ENCODE data around the gene OR8J3. TPM values are rescaled to one million over a fixed set of nuclear protein-coding genes. Genes with fewer than 3 reads are reported as not detected.
"Not testable (repeated sequence)": the region's sequence is repeated elsewhere in the genome, so short reads cannot be mapped to it uniquely, and the experiment has no call there.

Gene OR8J3
- not detected for total RNA-seq

GRCh38 chr11:56140151-56140661, at the start of gene OR8J3:
OR8J3 (minus strand) TSS chr11:56140201; CDS start chr11:56137718, 2,483 bp downstream.
- no peak for ATAC-seq
- no peaks in the 10 kb centered on the region for H3K27me3 Mint-ChIP-seq (ENCODE audit: low read depth)
- DNase-seq = no peak
- no peak within 1 kb of the TSS for H3K27ac Mint-ChIP-seq
- ChIA-PET CTCF (no interaction called here), POLR2A (no interaction called here)
- peaks cover 29% of the 10 kb centered on the region for H3K9me3 Mint-ChIP-seq (ENCODE audit: insufficient read depth)
- H3K36me3 Mint-ChIP-seq (ENCODE audit: low read depth) = no peaks in the 10 kb centered on the region
- no peaks in the 10 kb centered on the region for H3K4me1 Mint-ChIP-seq (ENCODE audit: low read depth)
- H3K4me3 Mint-ChIP-seq = no peak within 1 kb of the TSS

GRCh38 chr11:56188602-56189001, 48.6 kb upstream of the OR8J3 start:
- ChIA-PET CTCF (no interaction called here), POLR2A (no interaction called here)
- Mint-ChIP-seq H3K27ac (no peak overlapping the region), H3K9me3 (ENCODE audit: insufficient read depth) (peaks cover 21% of the 10 kb centered on the region), H3K4me1 (ENCODE audit: low read depth) (no peaks in the 10 kb centered on the region), H3K27me3 (ENCODE audit: low read depth) (no peaks in the 10 kb centered on the region), H3K36me3 (ENCODE audit: low read depth) (no peaks in the 10 kb centered on the region), H3K4me3 (no peak overlapping the region)
- ATAC-seq (no peak), DNase-seq (no peak)

- Mint-ChIP-seq H3K27ac (no peak overlapping the region), H3K36me3 (ENCODE audit: low read depth) (no peaks in the 10 kb centered on the region), H3K4me3 (no peak overlapping the region), H3K27me3 (ENCODE audit: low read depth) (no peaks in the 10 kb centered on the region), H3K4me1 (ENCODE audit: low read depth) (no peaks in the 10 kb centered on the region), H3K9me3 (ENCODE audit: insufficient read depth) (peaks cover 31% of the 10 kb centered on the region)
- POLR2A ChIA-PET = no interaction called here
- ATAC-seq (no peak), DNase-seq (no peak)
- CTCF ChIA-PET = no interaction called here
These were observed 43.5 kb upstream of the OR8J3 start for GRCh38 chr11:56183459-56183858.

GRCh38 chr11:56176318-56176717, 36.3 kb upstream of the OR8J3 start, which contains the start of gene OR5J2:
OR5J2 (plus strand) TSS chr11:56176618; CDS start chr11:56176618, 0 bp downstream.
- POLR2A ChIA-PET = no interaction called here
- no peaks in the 10 kb centered on the region for H3K27me3 Mint-ChIP-seq (ENCODE audit: low read depth)
- DNase-seq = no peak

GRCh38 chr11:56172256-56172830, 32.3 kb upstream of the OR8J3 start:
- POLR2A ChIA-PET = no interaction called here
- DNase-seq (no peak), ATAC-seq (no peak)
- Mint-ChIP-seq H3K27ac (no peak overlapping the region), H3K36me3 (ENCODE audit: low read depth) (no peaks in the 10 kb centered on the region), H3K27me3 (ENCODE audit: low read depth) (no peaks in the 10 kb centered on the region), H3K4me3 (no peak overlapping the region), H3K4me1 (ENCODE audit: low read depth) (no peaks in the 10 kb centered on the region), H3K9me3 (ENCODE audit: insufficient read depth) (peaks cover 22% of the 10 kb centered on the region)
- CTCF ChIA-PET = no interaction called here

More at GRCh38 chr11:56176318-56176717, 36.3 kb upstream of the OR8J3 start, which contains the start of gene OR5J2:
- H3K9me3 Mint-ChIP-seq (ENCODE audit: insufficient read depth) = peaks cover 21% of the 10 kb centered on the region
- no peaks in the 10 kb centered on the region for H3K4me1 Mint-ChIP-seq (ENCODE audit: low read depth)
- no peak within 1 kb of the TSS for H3K4me3 Mint-ChIP-seq
- CTCF ChIA-PET = no interaction called here
- ATAC-seq = no peak
- H3K36me3 Mint-ChIP-seq (ENCODE audit: low read depth) = no peaks in the 10 kb centered on the region
- H3K27ac Mint-ChIP-seq = no peak within 1 kb of the TSS

- Mint-ChIP-seq H3K4me1 (ENCODE audit: low read depth) (no peaks in the 10 kb centered on the region), H3K27me3 (ENCODE audit: low read depth) (no peaks in the 10 kb centered on the region), H3K36me3 (ENCODE audit: low read depth) (no peaks in the 10 kb centered on the region), H3K27ac (no peak overlapping the region), H3K4me3 (no peak overlapping the region), H3K9me3 (ENCODE audit: insufficient read depth) (peaks cover 5% of the 10 kb centered on the region)
- CTCF ChIA-PET = no interaction called here
- ATAC-seq = no peak
- DNase-seq = no peak
- POLR2A ChIA-PET = no interaction called here
These were observed 23.8 kb upstream of the OR8J3 start for GRCh38 chr11:56163804-56164203.

GRCh38 chr11:56160217-56160616, 20.2 kb upstream of the OR8J3 start, which contains the start of gene OR8K5:
OR8K5 (minus strand) TSS chr11:56160317; CDS start chr11:56160317, 0 bp downstream.
- Mint-ChIP-seq H3K36me3 (ENCODE audit: low read depth) (no peaks in the 10 kb centered on the region), H3K27me3 (ENCODE audit: low read depth) (no peaks in the 10 kb centered on the region), H3K9me3 (ENCODE audit: insufficient read depth) (peaks cover 11% of the 10 kb centered on the region), H3K4me1 (ENCODE audit: low read depth) (no peaks in the 10 kb centered on the region), H3K27ac (no peak within 1 kb of the TSS), H3K4me3 (no peak within 1 kb of the TSS)
- ATAC-seq = no peak
- ChIA-PET POLR2A (no interaction called here), CTCF (no interaction called here)
- no peak for DNase-seq

- H3K36me3 Mint-ChIP-seq (ENCODE audit: low read depth) = peaks cover 3% of the 10 kb centered on the region
- H3K27me3 Mint-ChIP-seq (ENCODE audit: low read depth) = no peaks in the 10 kb centered on the region
- H3K9me3 Mint-ChIP-seq (ENCODE audit: insufficient read depth) = peaks cover 29% of the 10 kb centered on the region
- no peak for ATAC-seq
- ChIA-PET CTCF (no interaction called here), POLR2A (no interaction called here)
- no peak overlapping the region for H3K4me3 Mint-ChIP-seq
- no peak for DNase-seq
- no peak overlapping the region for H3K27ac Mint-ChIP-seq
- no peaks in the 10 kb centered on the region for H3K4me1 Mint-ChIP-seq (ENCODE audit: low read depth)
These were observed 12.3 kb upstream of the OR8J3 start for GRCh38 chr11:56152333-56152732.

- DNase-seq (no peak), ATAC-seq (no peak)
- H3K36me3 Mint-ChIP-seq (ENCODE audit: low read depth) = peaks cover 3% of the 10 kb centered on the region
- POLR2A ChIA-PET = no interaction called here
- H3K4me1 Mint-ChIP-seq (ENCODE audit: low read depth) = no peaks in the 10 kb centered on the region
- H3K9me3 Mint-ChIP-seq (ENCODE audit: insufficient read depth) = peaks cover 32% of the 10 kb centered on the region
- H3K4me3 Mint-ChIP-seq = no peak overlapping the region
- no peak overlapping the region for H3K27ac Mint-ChIP-seq
- no peaks in the 10 kb centered on the region for H3K27me3 Mint-ChIP-seq (ENCODE audit: low read depth)
- CTCF ChIA-PET = no interaction called here
These were observed 11.4 kb upstream of the OR8J3 start for GRCh38 chr11:56151376-56151775.

GRCh38 chr11:56143681-56144080, 3.7 kb upstream of the OR8J3 start:
- H3K27ac Mint-ChIP-seq; H3K36me3 Mint-ChIP-seq (ENCODE audit: low read depth); POLR2A ChIA-PET; H3K4me1 Mint-ChIP-seq (ENCODE audit: low read depth); DNase-seq; ATAC-seq; H3K27me3 Mint-ChIP-seq (ENCODE audit: low read depth); CTCF ChIA-PET; H3K4me3 Mint-ChIP-seq: not testable (repeated sequence)
- peaks cover 24% of the 10 kb centered on the region for H3K9me3 Mint-ChIP-seq (ENCODE audit: insufficient read depth)

GRCh38 chr11:56122073-56122472, 17.9 kb downstream of the OR8J3 start, which contains the start of gene OR8H3:
OR8H3 (plus strand) TSS chr11:56122373; CDS start chr11:56122373, 0 bp downstream.
- H3K27me3 Mint-ChIP-seq (ENCODE audit: low read depth) = no peaks in the 10 kb centered on the region
- no peak within 1 kb of the TSS for H3K27ac Mint-ChIP-seq
- peaks cover 19% of the 10 kb centered on the region for H3K9me3 Mint-ChIP-seq (ENCODE audit: insufficient read depth)
- no peaks in the 10 kb centered on the region for H3K36me3 Mint-ChIP-seq (ENCODE audit: low read depth)
- DNase-seq = no peak
- ATAC-seq = no peak
- H3K4me1 Mint-ChIP-seq (ENCODE audit: low read depth) = no peaks in the 10 kb centered on the region
- no peak within 1 kb of the TSS for H3K4me3 Mint-ChIP-seq
- CTCF ChIA-PET = no interaction called here
- POLR2A ChIA-PET = no interaction called here

GRCh38 chr11:56103210-56103737, 36.7 kb downstream of the OR8J3 start, which contains the start of gene OR8H2:
OR8H2 (plus strand) TSS chr11:56103687; CDS start chr11:56105043, 1,356 bp downstream.
- Mint-ChIP-seq H3K4me1 (ENCODE audit: low read depth) (no peaks in the 10 kb centered on the region), H3K36me3 (ENCODE audit: low read depth) (no peaks in the 10 kb centered on the region), H3K9me3 (ENCODE audit: insufficient read depth) (peaks cover 18% of the 10 kb centered on the region), H3K27me3 (ENCODE audit: low read depth) (no peaks in the 10 kb centered on the region), H3K27ac (no peak within 1 kb of the TSS), H3K4me3 (no peak within 1 kb of the TSS)
- POLR2A ChIA-PET = no interaction called here
- no peak for ATAC-seq
- DNase-seq = no peak
- CTCF ChIA-PET = no interaction called here

Data from activated CD8-positive, alpha-beta T cell treated with anti-CD3 and anti-CD28 coated beads, Interleukin-2, amount 10 ng/mL, durations not matched to agents 7 days and 5 days (primary cell).